HG03095 (cell line): Measurements from ENCODE around the gene ALOX12B.

Experiments
- ATAC-seq: cut with Tn5 transposase; IDR thresholded peaks from one replicate; pipeline ENCODE4 v1.9.1; 2021; ENCODE audit warnings: moderate library complexity; ENCODE audit not compliant: unreplicated experiment

Gene ALOX12B

GRCh38 chr17:8087075-8087951, at the start of gene ALOX12B:
Gene ALOX12B, minus strand, starts transcription at chr17:8087716. Its CDS starts 274 bp downstream, at chr17:8087442.
- no peak for ATAC-seq

GRCh38 chr17:8133941-8134340, 46.4 kb upstream of the ALOX12B start:
- ATAC-seq: no peak

- no peak for ATAC-seq
Observed at GRCh38 chr17:8133399-8133798, 45.9 kb upstream of the ALOX12B start.

- ATAC-seq: no peak
Observed at GRCh38 chr17:8131844-8132441, 44.4 kb upstream of the ALOX12B start.

GRCh38 chr17:8128125-8128784, 40.7 kb upstream of the ALOX12B start:
- no peak for ATAC-seq

GRCh38 chr17:8126491-8127066, 39.1 kb upstream of the ALOX12B start:
- no peak for ATAC-seq

GRCh38 chr17:8125947-8126490, 38.5 kb upstream of the ALOX12B start:
- ATAC-seq: no peak

- ATAC-seq: no peak
Observed at GRCh38 chr17:8125154-8125946, 37.8 kb upstream of the ALOX12B start.

GRCh38 chr17:8124350-8125153, 37.0 kb upstream of the ALOX12B start:
- ATAC-seq: no peak

GRCh38 chr17:8123695-8124349, 36.3 kb upstream of the ALOX12B start, which contains the start of gene HES7:
Gene HES7, minus strand, starts transcription at chr17:8124106. Its CDS starts 22 bp downstream, at chr17:8124084.
- ATAC-seq: no peak

- no peak for ATAC-seq
Observed at GRCh38 chr17:8122924-8123694, 35.6 kb upstream of the ALOX12B start.

GRCh38 chr17:8122422-8122923, 35.0 kb upstream of the ALOX12B start:
- ATAC-seq: no peak

- peak; percentile 27 for ATAC-seq
Observed at GRCh38 chr17:8121681-8122421, 34.3 kb upstream of the ALOX12B start.

GRCh38 chr17:8121407-8121680, 33.8 kb upstream of the ALOX12B start:
- no peak for ATAC-seq

- no peak for ATAC-seq
Observed at GRCh38 chr17:8120520-8121406, 33.2 kb upstream of the ALOX12B start.
